HG02840 (cell line): ENCODE data around the gene LITAF.

ENCODE experiments used
- ATAC-seq: cut with Tn5 transposase; IDR thresholded peaks from one replicate; pipeline ENCODE4 v1.9.1; 2021; ENCODE audit warnings: mild to moderate bottlenecking, moderate library complexity, moderate number of reproducible peaks; ENCODE audit not compliant: unreplicated experiment, low FRiP score

LITAF gene

DNA sequence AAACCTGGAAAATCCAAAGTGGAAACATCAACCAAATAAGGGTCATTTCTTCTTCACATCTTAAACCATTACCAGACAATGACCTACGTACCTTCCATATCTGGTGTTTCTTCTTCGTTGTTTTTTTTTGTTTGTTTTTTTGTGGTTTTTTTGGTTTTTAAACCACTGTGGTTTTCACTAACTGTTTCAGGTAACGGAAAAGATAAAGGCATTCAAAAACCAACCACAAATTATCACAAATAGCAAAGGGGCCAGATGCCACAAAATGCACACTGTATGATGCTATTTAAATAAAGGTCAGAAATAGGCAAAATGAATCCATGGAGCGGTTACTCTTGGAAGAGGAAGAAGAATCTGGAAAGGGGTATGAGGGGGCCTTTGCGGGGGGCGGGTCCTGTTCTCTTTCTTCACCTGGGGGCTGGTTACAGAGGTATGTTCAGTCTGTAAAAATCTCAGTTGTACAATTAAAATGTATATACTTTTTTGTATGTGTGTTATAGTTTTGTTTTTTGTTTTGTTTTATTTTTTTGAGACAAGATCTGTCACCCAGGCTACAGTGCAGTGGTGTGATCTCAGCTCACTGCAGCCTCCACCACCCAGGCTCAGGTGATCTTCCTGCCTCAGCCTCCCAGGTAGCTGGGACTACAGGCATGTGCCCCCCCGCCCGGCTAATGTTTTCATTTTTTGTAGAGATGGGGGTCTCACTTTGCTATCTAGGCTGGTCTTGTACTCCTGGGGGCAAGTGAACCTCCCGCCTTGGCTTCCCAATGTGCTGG is 29.6 kb downstream of the LITAF start:
- no peak for ATAC-seq

DNA sequence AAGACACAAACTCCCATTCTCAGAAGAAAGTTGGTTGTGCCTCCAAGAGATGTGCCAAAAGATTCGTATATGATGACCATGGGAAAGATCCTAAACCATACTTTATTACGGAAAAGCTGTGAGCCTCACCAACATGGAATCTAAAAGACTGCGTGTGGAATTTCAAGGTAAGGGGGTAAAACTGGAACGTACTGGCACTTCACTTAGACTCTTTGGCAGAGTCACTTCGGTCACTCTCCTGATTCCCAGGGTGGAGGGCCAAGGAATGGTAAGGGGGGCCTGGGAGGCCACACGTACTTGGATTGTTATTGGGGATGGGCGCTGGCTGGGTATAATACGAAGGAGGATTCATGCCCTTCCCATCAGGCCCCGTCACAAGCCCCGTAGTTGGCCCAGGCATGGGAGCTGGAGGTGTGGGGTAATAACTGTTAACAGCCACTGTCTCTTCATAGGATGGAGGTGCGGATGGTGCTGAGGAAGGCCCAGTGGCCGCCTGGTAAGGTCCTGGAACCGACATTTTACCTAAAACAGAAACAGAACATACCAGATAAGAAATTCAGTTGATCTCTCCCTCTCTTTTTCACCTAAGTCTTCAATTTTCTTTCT is 30.4 kb downstream of the LITAF start:
- ATAC-seq = no peak

DNA sequence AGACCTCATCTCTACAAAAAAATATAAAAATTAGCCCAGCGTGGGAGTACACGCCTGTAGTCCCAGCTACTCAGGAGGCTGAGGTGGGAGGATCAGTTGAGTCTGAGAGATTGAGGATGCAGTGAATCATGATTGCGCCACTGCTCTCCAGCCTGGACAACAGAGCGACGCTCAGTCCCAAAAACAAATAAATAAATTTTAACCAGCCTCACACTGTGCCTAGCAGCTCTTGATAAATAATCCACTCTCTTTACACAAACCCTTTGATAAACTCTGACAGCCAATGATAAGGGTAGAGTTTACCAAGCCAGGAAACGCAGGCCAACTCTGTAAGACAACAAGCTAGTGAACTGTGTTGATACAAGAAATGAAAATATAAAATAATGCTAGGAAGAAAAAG is 32.7 kb downstream of the LITAF start:
- no peak for ATAC-seq

- no peak for ATAC-seq
Measured at GRCh38 chr16:11553371-11553770, 33.3 kb downstream of the LITAF start.

DNA sequence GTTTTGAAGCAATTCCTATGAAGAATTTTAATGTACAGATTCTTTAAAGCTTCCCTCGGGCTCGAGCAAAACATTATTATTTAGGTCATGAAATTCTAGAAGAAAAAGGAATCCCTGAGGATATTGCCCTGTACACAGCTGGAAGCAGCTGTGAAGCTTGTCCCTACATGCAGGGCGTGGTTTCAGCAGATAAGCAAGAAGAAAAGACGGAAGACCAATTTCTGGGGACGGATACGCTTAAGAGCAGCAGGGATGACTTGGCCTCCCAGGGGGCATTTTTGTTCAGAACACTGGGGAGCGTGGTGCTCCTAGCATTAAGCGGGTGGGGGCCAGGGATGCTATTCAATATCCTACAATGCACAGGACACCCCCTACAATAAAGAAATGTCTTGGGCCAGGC is 34.3 kb downstream of the LITAF start:
- no peak for ATAC-seq

GRCh38 chr16:11551842-11552241 is 34.9 kb downstream of the LITAF start:
- no peak for ATAC-seq

GRCh38 chr16:11550791-11551498 is 35.8 kb downstream of the LITAF start:
- ATAC-seq = no peak

DNA sequence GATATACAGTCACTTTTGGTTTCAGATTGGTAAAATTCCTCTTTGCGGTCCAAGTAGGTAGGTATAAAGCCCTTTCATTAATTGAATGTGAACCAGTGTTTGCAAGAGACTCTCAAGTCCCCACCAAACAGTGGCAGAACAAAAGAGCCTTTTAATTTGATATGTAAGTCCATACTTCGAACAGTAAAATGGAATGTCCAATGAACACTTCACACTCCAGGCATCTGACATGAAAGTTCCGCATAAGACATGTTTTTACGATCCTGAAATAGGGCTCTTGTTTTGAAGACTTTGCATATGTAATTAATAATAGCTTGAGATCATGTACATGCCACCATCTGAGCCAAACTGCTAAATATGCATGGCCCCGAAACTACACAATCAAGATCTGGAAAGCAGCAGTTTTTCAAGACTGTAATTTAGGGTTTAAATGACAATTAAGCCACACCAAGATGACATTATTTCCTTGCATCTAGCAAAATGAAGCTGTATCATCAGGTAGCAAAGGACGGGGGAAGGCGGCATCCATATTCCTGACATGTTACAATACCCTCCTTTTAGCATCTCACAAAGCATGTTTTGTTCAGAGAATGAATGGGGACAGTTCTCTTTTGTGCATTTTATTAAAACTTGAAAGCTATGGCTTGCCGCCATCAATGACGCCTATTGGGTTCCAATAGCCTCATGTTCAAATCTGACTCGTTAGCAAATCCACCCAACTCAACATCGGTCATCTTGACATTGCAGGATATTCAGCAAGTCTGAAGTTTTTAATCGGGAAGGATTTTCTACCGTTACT is 39.4 kb downstream of the LITAF start:
- no peak for ATAC-seq

GRCh38 chr16:11546608-11547061 is 40.1 kb downstream of the LITAF start:
- ATAC-seq = no peak

DNA sequence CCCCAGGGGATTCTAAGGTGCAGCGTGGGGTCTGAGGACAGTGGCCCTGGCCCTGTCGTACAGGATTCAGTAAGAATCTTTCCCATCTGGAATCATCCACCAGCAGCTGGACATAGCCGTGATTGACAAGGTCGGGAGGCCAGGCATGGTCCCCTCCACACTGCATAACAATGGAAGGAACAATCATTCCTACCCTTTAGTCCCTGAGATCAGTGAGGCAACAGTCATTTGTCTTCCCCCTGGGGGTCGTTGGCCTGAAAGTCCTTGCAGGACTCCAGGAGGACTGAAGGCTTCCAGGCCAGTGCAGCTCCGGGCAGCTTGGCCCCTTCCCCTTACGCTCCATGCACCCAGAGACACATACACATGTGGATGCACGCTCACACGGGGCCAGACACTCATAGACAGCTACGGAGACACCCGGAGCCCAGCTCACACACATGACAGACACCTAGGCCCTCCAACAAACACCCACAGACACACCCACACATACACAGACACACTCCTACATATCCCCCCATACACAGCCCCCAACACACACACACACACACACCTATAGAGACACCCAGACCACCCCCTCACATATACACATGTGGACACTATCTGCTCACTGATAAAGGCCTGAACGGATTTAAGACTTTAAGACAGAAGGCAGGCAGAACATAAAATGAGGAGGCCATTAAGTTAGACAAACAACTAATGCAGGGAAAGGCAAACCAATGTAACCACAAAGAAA is 42.9 kb downstream of the LITAF start:
- ATAC-seq = no peak

GRCh38 chr16:11542069-11542744 is 44.5 kb downstream of the LITAF start:
- no peak for ATAC-seq

DNA sequence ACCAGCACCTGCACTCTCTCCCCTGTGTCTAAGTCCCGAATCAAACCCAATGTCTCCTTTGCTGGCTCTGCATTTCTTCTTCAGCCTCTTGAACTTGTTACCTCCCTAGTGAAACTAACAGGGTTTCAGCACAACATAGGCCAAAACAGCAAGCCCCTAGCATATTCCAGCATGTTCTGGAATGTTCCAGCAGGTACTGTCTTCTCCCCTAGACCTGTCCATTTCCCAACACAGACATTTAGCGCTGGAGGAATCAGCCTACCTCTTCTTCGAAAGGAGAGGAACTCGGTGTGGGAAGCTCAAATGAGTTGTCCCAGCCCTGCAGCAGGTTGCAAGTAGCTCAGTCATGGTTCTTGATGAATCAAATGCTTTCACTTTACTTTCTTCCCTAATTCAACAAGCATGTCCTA is 47.1 kb downstream of the LITAF start:
- no peak for ATAC-seq

DNA sequence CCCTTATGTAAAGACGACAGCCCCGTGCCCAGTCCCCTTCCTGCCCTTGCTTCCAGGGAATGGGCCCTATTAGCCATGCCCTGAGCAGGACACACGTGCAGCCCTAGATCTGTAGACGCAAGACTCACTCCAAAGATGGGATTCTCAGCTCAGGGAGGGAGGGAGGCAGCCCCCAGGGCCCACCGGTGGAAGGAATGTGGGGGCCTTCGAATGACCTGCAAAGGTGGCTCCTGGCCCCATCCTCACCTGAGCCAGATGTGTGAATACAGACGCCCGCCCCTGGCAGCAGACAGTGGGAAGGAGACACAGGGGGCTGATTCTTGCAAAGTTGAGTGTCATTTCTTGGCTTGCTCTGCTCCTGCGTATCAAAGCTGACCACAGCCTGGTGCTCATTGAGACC is 47.8 kb downstream of the LITAF start:
- no peak for ATAC-seq

- ATAC-seq = no peak
Measured at GRCh38 chr16:11536104-11536866, 50.4 kb downstream of the LITAF start.

DNA sequence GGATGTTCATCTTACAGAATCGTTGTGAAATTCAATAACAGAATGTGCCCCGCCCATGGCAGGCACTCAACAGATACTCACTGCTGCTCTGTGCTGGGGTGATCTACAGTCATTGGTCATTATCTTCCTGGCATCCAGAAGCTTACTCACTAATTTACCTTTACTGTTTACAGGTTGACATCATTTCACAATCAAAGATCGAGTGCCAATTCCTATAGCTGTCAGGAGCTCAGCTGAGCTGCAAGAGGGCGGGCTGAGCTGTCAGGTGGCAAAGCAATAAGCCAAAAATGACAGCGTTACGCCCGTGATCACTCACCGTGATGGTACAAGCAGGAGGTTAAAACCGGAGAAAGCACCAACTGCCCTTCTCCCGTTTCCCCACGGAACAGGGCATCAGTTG is 51.2 kb downstream of the LITAF start:
- ATAC-seq = no peak

DNA sequence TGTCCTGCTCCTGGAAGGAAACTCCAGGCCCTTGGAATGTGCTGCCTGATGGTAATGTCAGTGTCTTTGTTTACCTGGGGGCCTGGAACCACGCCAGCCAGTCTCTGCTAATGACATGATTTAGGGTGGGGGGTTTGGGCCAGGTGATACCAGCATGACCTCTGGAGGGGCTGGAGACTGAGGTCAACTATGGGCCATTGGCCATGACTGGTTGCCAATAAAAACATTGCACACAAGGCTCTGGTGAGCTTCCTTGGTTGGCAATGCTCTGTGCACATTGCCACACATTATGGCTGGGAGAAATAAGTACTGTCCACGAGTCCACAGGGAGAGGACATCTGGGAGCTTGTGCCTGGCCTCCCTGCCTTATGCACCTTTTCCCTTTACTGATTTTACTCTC is 52.5 kb downstream of the LITAF start:
- ATAC-seq = no peak

- ATAC-seq = no peak
Measured at GRCh38 chr16:11533588-11533987, 53.1 kb downstream of the LITAF start.

DNA sequence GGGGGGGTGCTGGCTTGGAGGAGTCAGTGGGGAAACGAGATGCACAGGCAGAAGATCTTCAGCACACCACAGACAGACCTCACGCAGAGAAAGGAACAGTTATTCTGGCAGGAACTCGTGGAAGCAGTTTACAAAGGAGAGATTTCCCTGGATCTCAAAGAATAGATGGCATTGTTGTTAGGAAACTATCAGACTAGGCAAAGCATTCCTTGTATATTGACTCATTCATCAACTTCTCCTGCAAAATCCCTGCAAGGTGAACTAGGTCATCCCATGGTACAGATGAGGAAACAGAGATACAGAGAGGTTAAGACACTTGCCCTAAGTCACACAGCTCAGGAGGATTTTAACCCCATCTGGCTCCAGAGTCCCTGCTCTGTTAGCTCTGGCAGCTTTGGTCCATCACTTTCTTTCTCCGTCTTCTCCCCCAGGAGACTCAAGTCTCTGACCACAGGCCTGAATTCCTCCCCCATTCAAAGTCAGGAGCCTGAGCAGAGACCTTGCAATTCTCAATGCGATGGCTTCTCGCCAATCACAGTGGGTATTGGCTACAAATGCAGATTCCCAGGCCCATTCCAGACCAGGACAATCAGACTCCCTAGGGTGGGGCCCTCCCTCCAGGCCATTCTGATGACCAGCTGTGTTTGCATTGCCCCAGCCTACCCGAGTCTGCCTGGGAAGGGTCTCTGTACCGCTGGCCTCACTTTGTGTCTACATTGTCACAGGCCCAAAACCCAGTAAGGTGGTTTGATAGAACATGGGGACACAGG is 56.4 kb downstream of the LITAF start:
- no peak for ATAC-seq
